Liver (tissue), 3 donors: ENCODE measurements around the gene GNAI2.

ENCODE experiments used
- EGR1 ChIP-seq, 2 donors: IDR thresholded peaks; 2 replicates each; pipeline ENCODE4 v1.6.1; 2016 to 2018; ENCODE audit warnings: antibody characterized with exemption in 2 of 2, low read depth in 2 of 2
- FOXA2 ChIP-seq: IDR thresholded peaks from 2 replicates; pipeline ENCODE4 v1.6.1; 2016; ENCODE audit warnings: antibody characterized with exemption
- HNF4A ChIP-seq, 2 donors: conservative IDR thresholded peaks; 2 replicates each; pipeline ENCODE4 v1.6.1; 2016; ENCODE audit warnings: antibody characterized with exemption in 2 of 2, mild to moderate bottlenecking in 2 of 2
- JUND ChIP-seq, 2 donors: IDR thresholded peaks; 2 replicates each; pipeline ENCODE4 v1.6.1; 2016; ENCODE audit warnings: antibody characterized with exemption in 2 of 2
- RAD21 ChIP-seq, 2 donors: IDR thresholded peaks; 2 replicates each; pipeline ENCODE4 v1.6.1; 2016; ENCODE audit warnings: antibody characterized with exemption in 2 of 2, mild to moderate bottlenecking in 2 of 2
- RXRA ChIP-seq, 2 donors: IDR thresholded peaks; 2 replicates each; pipeline ENCODE4 v1.6.1; 2017 to 2018; ENCODE audit warnings: antibody characterized with exemption in 2 of 2, mild to moderate bottlenecking in 1 of 2
- SP1 ChIP-seq: IDR thresholded peaks from 2 replicates; pipeline ENCODE4 v1.6.1; 2018; ENCODE audit warnings: antibody characterized with exemption, mild to moderate bottlenecking
- TAF1 ChIP-seq: conservative IDR thresholded peaks from 2 replicates; pipeline ENCODE4 v1.6.1; 2016; ENCODE audit warnings: antibody characterized with exemption, mild to moderate bottlenecking
- YY1 ChIP-seq: IDR thresholded peaks from 2 replicates; pipeline ENCODE4 v1.6.1; 2016; ENCODE audit warnings: antibody characterized with exemption, mild to moderate bottlenecking
- TF ChIP-seq, protein P1 (sequence below): fragments of 150-350 bp; IDR thresholded peaks from 2 replicates; pipeline ENCODE4 v1.5.1; 2017; ENCODE audit warnings: improper control_type of control experiment, low read depth, low read length; ENCODE audit not compliant: missing input control
- TF ChIP-seq, protein P2 (sequence below): IDR thresholded peaks from 2 replicates; pipeline ENCODE4 v1.6.1; 2016; ENCODE audit warnings: antibody characterized with exemption
- TF ChIP-seq, protein P3 (sequence below): IDR thresholded peaks from 2 replicates; pipeline ENCODE4 v1.6.1; 2016; ENCODE audit warnings: antibody characterized with exemption
- donor health status: healthy.
- donor health status: healthy.

DNA sequence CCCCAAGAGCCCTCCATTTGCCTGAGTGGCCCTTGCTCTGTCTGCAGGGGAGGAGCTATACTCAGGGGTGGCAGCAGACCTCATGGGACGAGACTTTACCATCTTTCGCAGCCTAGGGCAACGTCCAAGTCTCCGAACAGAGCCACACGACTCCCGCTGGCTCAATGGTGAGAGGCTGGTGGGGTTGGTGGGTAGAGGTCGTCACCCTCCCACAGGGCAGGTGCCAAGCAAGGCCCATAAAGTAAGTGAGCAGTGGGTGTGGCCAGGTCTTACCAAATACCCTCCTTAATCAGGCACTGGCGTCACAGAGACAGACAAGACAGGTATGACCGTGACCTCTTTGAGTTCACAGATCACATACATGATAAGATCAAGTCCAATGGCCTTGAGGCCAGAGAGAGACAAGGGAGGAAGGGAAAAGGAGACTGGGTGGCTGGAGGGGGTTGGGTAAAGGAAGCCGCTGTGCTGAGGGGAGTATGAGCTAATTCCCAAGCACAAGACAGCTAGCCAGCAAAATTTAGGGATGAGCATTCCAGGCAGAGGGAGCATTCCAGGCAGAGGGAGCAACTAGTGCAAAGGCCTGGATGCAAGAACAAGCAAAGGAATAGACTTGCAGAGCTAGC, 35.4 kb downstream of the GNAI2 start:
- TF ChIP-seq, protein P1, sequence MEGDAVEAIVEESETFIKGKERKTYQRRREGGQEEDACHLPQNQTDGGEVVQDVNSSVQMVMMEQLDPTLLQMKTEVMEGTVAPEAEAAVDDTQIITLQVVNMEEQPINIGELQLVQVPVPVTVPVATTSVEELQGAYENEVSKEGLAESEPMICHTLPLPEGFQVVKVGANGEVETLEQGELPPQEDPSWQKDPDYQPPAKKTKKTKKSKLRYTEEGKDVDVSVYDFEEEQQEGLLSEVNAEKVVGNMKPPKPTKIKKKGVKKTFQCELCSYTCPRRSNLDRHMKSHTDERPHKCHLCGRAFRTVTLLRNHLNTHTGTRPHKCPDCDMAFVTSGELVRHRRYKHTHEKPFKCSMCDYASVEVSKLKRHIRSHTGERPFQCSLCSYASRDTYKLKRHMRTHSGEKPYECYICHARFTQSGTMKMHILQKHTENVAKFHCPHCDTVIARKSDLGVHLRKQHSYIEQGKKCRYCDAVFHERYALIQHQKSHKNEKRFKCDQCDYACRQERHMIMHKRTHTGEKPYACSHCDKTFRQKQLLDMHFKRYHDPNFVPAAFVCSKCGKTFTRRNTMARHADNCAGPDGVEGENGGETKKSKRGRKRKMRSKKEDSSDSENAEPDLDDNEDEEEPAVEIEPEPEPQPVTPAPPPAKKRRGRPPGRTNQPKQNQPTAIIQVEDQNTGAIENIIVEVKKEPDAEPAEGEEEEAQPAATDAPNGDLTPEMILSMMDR: no peak
- peak; percentile 29 for TF ChIP-seq SP1
- no peak for TF ChIP-seq EGR1 (IDR thresholded peaks at IDR 0.05; ENCODE audit: low read depth in 2 of 2)
- TF ChIP-seq, protein P2, sequence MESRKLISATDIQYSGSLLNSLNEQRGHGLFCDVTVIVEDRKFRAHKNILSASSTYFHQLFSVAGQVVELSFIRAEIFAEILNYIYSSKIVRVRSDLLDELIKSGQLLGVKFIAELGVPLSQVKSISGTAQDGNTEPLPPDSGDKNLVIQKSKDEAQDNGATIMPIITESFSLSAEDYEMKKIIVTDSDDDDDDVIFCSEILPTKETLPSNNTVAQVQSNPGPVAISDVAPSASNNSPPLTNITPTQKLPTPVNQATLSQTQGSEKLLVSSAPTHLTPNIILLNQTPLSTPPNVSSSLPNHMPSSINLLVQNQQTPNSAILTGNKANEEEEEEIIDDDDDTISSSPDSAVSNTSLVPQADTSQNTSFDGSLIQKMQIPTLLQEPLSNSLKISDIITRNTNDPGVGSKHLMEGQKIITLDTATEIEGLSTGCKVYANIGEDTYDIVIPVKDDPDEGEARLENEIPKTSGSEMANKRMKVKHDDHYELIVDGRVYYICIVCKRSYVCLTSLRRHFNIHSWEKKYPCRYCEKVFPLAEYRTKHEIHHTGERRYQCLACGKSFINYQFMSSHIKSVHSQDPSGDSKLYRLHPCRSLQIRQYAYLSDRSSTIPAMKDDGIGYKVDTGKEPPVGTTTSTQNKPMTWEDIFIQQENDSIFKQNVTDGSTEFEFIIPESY: no peak
- no peak for TF ChIP-seq RAD21 (IDR thresholded peaks at IDR 0.05)
- peak; percentile 44 to 52 for TF ChIP-seq RXRA (IDR thresholded peaks at IDR 0.05)
- no peak for TF ChIP-seq TAF1
- no peak for TF ChIP-seq FOXA2
- TF ChIP-seq, protein P3, sequence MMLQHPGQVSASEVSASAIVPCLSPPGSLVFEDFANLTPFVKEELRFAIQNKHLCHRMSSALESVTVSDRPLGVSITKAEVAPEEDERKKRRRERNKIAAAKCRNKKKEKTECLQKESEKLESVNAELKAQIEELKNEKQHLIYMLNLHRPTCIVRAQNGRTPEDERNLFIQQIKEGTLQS: no peak
- TF ChIP-seq JUND (IDR thresholded peaks at IDR 0.05): no peak
- TF ChIP-seq YY1: no peak
- TF ChIP-seq HNF4A (conservative IDR thresholded peaks at IDR 0.05): peak; percentile 16 to 21
